OCI-LY7 (cell line): ENCODE results near the gene KRT12. TPM values are rescaled to one million over a fixed set of nuclear protein-coding genes. Genes with fewer than 3 reads are reported as not detected.

Experiments
- Bru-seq: library from RNA; stranded (reverse); fragments of 400-500 nt; gene quantifications from one replicate; lab custom pipeline; 2021; lab: Mats Ljungman, UMichigan
- BruChase-seq, 2 experiments: library from RNA; stranded (reverse); fragments of 400-500 nt; gene quantifications; one replicate each; lab custom pipeline; 2021; lab: Mats Ljungman, UMichigan
- BruUV-seq: library from RNA; stranded (reverse); fragments of 400-500 nt; replicated peaks from 2 replicates; lab custom pipeline; 2021; lab: Mats Ljungman, UMichigan
- CTCF ChIA-PET: fragments of 300-600 bp; sonication (Branson Sonifier 250); formaldehyde crosslinking; loops from one replicate; lab custom pipeline; 2022; ENCODE audit warnings: antibody characterized with exemption; ENCODE audit not compliant: unreplicated experiment; lab: Charles Lee
- POLR2A ChIA-PET: fragments of 300-600 bp; sonication (Branson Sonifier 250); formaldehyde crosslinking; loops from one replicate; lab custom pipeline; 2022; ENCODE audit warnings: antibody characterized with exemption; lab: Charles Lee
- DNase-seq: peaks from one replicate; pipeline ENCODE4 v3.0.0-alpha.2; 2015; ENCODE audit warnings: low spot score
- H2AFZ ChIP-seq: fragments of 200-600 bp; sonication (generic), shearing (Covaris generic); 2 replicates; pipeline ENCODE4 v1.6.1; 2014; ENCODE audit warnings: mild to moderate bottlenecking, antibody characterized with exemption, low read length, moderate library complexity
- H3K27ac ChIP-seq: fragments of 200-600 bp; sonication (generic); 2 replicates; pipeline ENCODE4 v1.5.1; 2014; ENCODE audit warnings: mixed run types, low read depth, mild to moderate bottlenecking, moderate library complexity, low read length, inconsistent platforms; ENCODE audit not compliant: poor library complexity, severe bottlenecking
- H3K36me3 ChIP-seq: fragments of 200-600 bp; sonication (generic); 2 replicates; pipeline ENCODE4 v1.6.1; 2014; ENCODE audit warnings: mild to moderate bottlenecking, antibody characterized with exemption, low read length, moderate library complexity, mixed read lengths; ENCODE audit not compliant: insufficient read depth
- H3K4me1 ChIP-seq: fragments of 200-600 bp; sonication (generic); 2 replicates; pipeline ENCODE4 v1.5.1; 2014; ENCODE audit warnings: mild to moderate bottlenecking, low read length; ENCODE audit not compliant: insufficient read depth, poor library complexity, severe bottlenecking
- H3K4me2 ChIP-seq: fragments of 200-600 bp; sonication (generic); 2 replicates; pipeline ENCODE4 v1.6.1; 2014; ENCODE audit warnings: mild to moderate bottlenecking, low read length
- H3K4me3 ChIP-seq: fragments of 200-600 bp; sonication (generic); 2 replicates; pipeline ENCODE4 v1.5.1; 2014; ENCODE audit warnings: mild to moderate bottlenecking, low read depth, low read length; ENCODE audit not compliant: poor library complexity, severe bottlenecking
- H3K79me2 ChIP-seq: fragments of 200-600 bp; sonication (generic); 2 replicates; pipeline ENCODE4 v1.6.1; 2016; ENCODE audit warnings: low read depth, mild to moderate bottlenecking, low read length, moderate library complexity, mixed read lengths; ENCODE audit not compliant: insufficient read depth
- H3K9me2 ChIP-seq: fragments of 200-600 bp; sonication (generic); 2 replicates; pipeline ENCODE4 v1.6.1; 2016; ENCODE audit warnings: mild to moderate bottlenecking, low read length, mixed read lengths; ENCODE audit not compliant: insufficient read depth
- H3K9me3 ChIP-seq: fragments of 200-600 bp; sonication (generic); 2 replicates; pipeline ENCODE4 v1.6.1; 2014; ENCODE audit warnings: mild to moderate bottlenecking, mixed run types, low read length, mixed read lengths
- H4K20me1 ChIP-seq: fragments of 200-600 bp; sonication (generic); 2 replicates; pipeline ENCODE4 v1.6.1; 2014; ENCODE audit warnings: mild to moderate bottlenecking, antibody characterized with exemption, low read length, moderate library complexity, mixed read lengths; ENCODE audit not compliant: insufficient read depth
- EZH2phosphoT487 ChIP-seq: fragments of 200-600 bp; sonication (generic); IDR thresholded peaks from 2 replicates; pipeline ENCODE4 v1.6.1; 2018; ENCODE audit warnings: low read depth, borderline replicate concordance, mild to moderate bottlenecking, mixed run types, antibody characterized with exemption, low read length, moderate library complexity, mixed read lengths
- intact Hi-C: fragments of 100-400 bp; cut with micrococcal nuclease; formaldehyde crosslinking; loops from one replicate; pipeline ENCODE4 v1.10.0; 2022; ENCODE audit not compliant: unreplicated experiment
- long read RNA-seq: library from polyadenylated mRNA; stranded (forward); transcript quantifications from one replicate; pipeline ENCODE4 v2.0.0, GENCODE V29; 2022
- total RNA-seq, 2 experiments: library from RNA; depleted of rRNA in 1 of 2; stranded (reverse); fragments of >200 nt in 1 of 2; shearing (Covaris generic) in 1 of 2; gene quantifications; 2 replicates each; pipeline ENCODE4 v1.2.3, GENCODE V29; 2014 to 2022
- TF ChIP-seq, protein P1 (sequence below): fragments of 200-600 bp; sonication (generic); conservative IDR thresholded peaks from 2 replicates; pipeline ENCODE4 v1.5.1; 2014; ENCODE audit warnings: mild to moderate bottlenecking, antibody characterized with exemption, low read length, moderate library complexity, mixed read lengths

Gene KRT12
- not detected in 2 replicates for total RNA-seq (2014; rRNA removed; shearing (Covaris generic))
- not detected in 2 replicates for total RNA-seq (2022)
- Bru-seq, nascent RNA = not detected
- BruChase-seq, experiment 1, labeled RNA remaining after a 6-hour chase = not detected
- not detected for BruChase-seq, experiment 2, labeled RNA remaining after a 2-hour chase
- long read RNA-seq = 0 reads

DNA sequence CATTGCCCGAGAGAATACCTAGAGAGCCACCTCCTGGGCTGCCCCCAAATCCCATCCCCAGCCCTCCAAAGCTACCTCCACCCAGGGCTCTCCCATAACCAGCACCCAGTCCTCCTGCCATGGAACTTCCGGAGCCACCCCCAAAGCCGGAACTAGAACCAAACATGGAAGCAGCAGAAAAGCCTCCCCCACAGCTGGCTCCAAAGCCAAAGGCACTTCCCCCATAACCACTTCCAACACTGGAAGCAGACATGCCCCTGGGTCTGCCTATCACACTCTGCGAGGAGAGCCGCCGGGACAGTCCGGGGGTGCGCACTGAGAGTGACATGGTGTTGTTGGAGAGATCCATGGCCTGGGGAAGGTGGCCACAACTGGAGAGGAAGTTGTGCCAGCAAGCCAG is at the start of gene KRT12:
KRT12 (minus strand) TSS at position 386 of the 400 bp plus-strand sequence; CDS start at position 349, 37 bp downstream.
- no peaks in the 10 kb centered on the region for H4K20me1 ChIP-seq
- H3K4me2 ChIP-seq = no peak within 1 kb of the TSS
- H3K36me3 ChIP-seq = no peaks in the 10 kb centered on the region
- CTCF ChIA-PET = no interaction called here
- no peak within 1 kb of the TSS for H3K4me3 ChIP-seq
- intact Hi-C loops = no loop called here
- H3K9me3 ChIP-seq = no peaks in the 10 kb centered on the region
- no peak for DNase-seq
- no peak within 1 kb of the TSS for H3K27ac ChIP-seq
- POLR2A ChIA-PET = no interaction called here
- BruUV-seq = no TSS peak
- no peak within 1 kb of the TSS for H2AFZ ChIP-seq
- no peaks in the 10 kb centered on the region for H3K79me2 ChIP-seq
- no peak for TF ChIP-seq EZH2phosphoT487
- TF ChIP-seq, protein P1, sequence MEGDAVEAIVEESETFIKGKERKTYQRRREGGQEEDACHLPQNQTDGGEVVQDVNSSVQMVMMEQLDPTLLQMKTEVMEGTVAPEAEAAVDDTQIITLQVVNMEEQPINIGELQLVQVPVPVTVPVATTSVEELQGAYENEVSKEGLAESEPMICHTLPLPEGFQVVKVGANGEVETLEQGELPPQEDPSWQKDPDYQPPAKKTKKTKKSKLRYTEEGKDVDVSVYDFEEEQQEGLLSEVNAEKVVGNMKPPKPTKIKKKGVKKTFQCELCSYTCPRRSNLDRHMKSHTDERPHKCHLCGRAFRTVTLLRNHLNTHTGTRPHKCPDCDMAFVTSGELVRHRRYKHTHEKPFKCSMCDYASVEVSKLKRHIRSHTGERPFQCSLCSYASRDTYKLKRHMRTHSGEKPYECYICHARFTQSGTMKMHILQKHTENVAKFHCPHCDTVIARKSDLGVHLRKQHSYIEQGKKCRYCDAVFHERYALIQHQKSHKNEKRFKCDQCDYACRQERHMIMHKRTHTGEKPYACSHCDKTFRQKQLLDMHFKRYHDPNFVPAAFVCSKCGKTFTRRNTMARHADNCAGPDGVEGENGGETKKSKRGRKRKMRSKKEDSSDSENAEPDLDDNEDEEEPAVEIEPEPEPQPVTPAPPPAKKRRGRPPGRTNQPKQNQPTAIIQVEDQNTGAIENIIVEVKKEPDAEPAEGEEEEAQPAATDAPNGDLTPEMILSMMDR = no peak
- no peaks in the 10 kb centered on the region for H3K4me1 ChIP-seq
- no peaks in the 10 kb centered on the region for H3K9me2 ChIP-seq

DNA sequence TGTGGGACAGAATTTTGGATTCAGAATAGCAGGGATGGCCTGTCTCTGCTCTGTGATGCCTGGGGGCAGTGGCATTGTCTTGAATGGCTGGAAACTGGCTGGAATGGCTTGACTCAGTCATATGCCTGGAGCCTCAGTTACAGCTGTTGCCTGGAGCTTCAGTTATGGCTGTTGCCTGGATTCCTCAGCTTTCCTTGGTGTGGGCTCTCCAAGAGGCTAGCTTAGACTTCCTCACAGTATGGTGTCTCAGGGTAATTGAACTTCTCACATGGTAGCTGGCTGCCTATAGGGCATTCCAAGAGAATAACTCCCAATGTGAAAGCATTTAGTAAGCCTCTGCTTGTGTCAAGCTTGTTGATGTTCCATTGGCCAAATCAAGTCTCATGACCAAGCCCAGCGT is 49.3 kb upstream of the KRT12 start:
- Histone ChIP-seq H3K36me3 (no peaks in the 10 kb centered on the region), H3K79me2 (no peaks in the 10 kb centered on the region), H2AFZ (no peak overlapping the region), H3K4me3 (no peak overlapping the region), H4K20me1 (no peaks in the 10 kb centered on the region), H3K4me1 (no peaks in the 10 kb centered on the region), H3K27ac (no peak overlapping the region), H3K9me2 (no peaks in the 10 kb centered on the region), H3K4me2 (no peak overlapping the region), H3K9me3 (no peaks in the 10 kb centered on the region)
- POLR2A ChIA-PET = no interaction called here
- no TSS peak for BruUV-seq
- intact Hi-C loops = no loop called here
- no peak for TF ChIP-seq EZH2phosphoT487
- TF ChIP-seq, protein P1 = no peak
- no peak for DNase-seq
- CTCF ChIA-PET = no interaction called here

DNA sequence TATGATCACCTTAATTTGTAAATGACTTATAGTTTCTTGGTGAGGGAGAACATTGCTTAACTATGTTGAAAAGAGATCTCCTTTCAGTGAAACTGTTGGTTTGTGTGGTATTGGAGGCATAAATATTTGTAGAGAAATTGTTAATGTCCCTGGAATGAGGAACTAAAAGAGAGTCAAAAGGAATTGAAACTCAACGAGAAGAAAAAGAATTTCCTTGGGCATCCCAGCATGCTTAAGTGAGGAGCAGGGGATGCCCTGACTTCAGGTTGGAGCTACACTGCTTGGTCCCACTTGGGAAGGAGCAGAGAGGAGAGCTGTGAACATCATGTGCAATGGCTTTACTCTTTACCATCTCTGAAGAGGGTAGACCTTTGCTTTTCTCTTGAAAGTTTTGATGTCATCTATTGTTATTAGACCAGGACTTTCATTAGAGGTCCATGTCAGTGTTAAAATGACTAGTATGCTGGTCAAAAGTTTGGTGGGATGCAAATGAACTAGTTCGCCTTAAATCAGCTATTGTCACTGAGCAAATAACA is 48.8 kb upstream of the KRT12 start:
- Histone ChIP-seq H3K36me3 (no peaks in the 10 kb centered on the region), H3K27ac (no peak overlapping the region), H2AFZ (no peak overlapping the region), H4K20me1 (no peaks in the 10 kb centered on the region), H3K4me3 (no peak overlapping the region), H3K79me2 (no peaks in the 10 kb centered on the region), H3K9me2 (no peaks in the 10 kb centered on the region), H3K9me3 (no peaks in the 10 kb centered on the region), H3K4me2 (no peak overlapping the region), H3K4me1 (no peaks in the 10 kb centered on the region)
- no peak for DNase-seq
- ChIA-PET POLR2A (no interaction called here), CTCF (no interaction called here)
- no TSS peak for BruUV-seq
- TF ChIP-seq, protein P1 = no peak
- no peak for TF ChIP-seq EZH2phosphoT487
- intact Hi-C loops = no loop called here
